Loucy (cell line): ENCODE results near the gene CYP17A1.
A peak's percentile ranks its signal among the peaks of the same experiment; 100 is the strongest.

Source experiments
- H2AFZ ChIP-seq: fragments of 200-600 bp; sonication (generic); 2 replicates; pipeline ENCODE4 v1.6.0; 2016; ENCODE audit warnings: antibody characterized with exemption, mild to moderate bottlenecking, low read length, moderate library complexity
- H3F3A ChIP-seq: fragments of 200-600 bp; 2 replicates; pipeline ENCODE4 v1.6.0; 2016; ENCODE audit warnings: antibody characterized with exemption, low read depth, mild to moderate bottlenecking
- H3K27me3 ChIP-seq: fragments of 200-600 bp; sonication (generic); 2 replicates; pipeline ENCODE4 v1.6.1; 2014; ENCODE audit warnings: low read length, mild to moderate bottlenecking; ENCODE audit not compliant: insufficient read depth, poor library complexity, severe bottlenecking
- H3K36me3 ChIP-seq: fragments of 200-600 bp; sonication (generic); 2 replicates; pipeline ENCODE4 v1.6.1; 2016; ENCODE audit warnings: low read length; ENCODE audit not compliant: insufficient read depth
- H3K4me1 ChIP-seq: fragments of 200-600 bp; sonication (generic); 2 replicates; pipeline ENCODE4 v1.5.1; 2014; ENCODE audit warnings: low read length, mild to moderate bottlenecking; ENCODE audit not compliant: insufficient read depth, poor library complexity, severe bottlenecking
- H3K4me2 ChIP-seq: fragments of 200-600 bp; sonication (generic); 2 replicates; pipeline ENCODE4 v1.6.0; 2014; ENCODE audit warnings: antibody characterized with exemption, low read length, low read depth, mild to moderate bottlenecking; ENCODE audit not compliant: poor library complexity, severe bottlenecking
- H3K4me3 ChIP-seq: fragments of 200-600 bp; sonication (generic); 2 replicates; pipeline ENCODE4 v1.5.1; 2014; ENCODE audit warnings: low read length, mild to moderate bottlenecking, mixed read lengths; ENCODE audit not compliant: poor library complexity, severe bottlenecking
- H3K79me2 ChIP-seq: fragments of 200-600 bp; sonication (generic); 2 replicates; pipeline ENCODE4 v1.6.1; 2014; ENCODE audit warnings: low read length; ENCODE audit not compliant: insufficient read depth
- H3K9ac ChIP-seq: fragments of 200-600 bp; sonication (generic); 2 replicates; pipeline ENCODE4 v1.6.0; 2014; ENCODE audit warnings: mild to moderate bottlenecking, low read depth, low read length, moderate library complexity; ENCODE audit not compliant: poor library complexity, severe bottlenecking
- H3K9me2 ChIP-seq: fragments of 200-600 bp; sonication (generic); replicated peaks from 2 replicates; pipeline ENCODE4 v1.6.1; 2016; ENCODE audit warnings: low read depth, low read length, mixed read lengths
- H3K9me3 ChIP-seq: fragments of 200-600 bp; sonication (generic); 2 replicates; pipeline ENCODE4 v1.6.1; 2014; ENCODE audit warnings: mild to moderate bottlenecking, antibody characterized with exemption, low read length, low read depth; ENCODE audit not compliant: insufficient read depth
- H4K20me1 ChIP-seq: fragments of 200-600 bp; sonication (generic); 2 replicates; pipeline ENCODE4 v1.6.0; 2014; ENCODE audit warnings: antibody characterized with exemption, low read length, mild to moderate bottlenecking; ENCODE audit not compliant: insufficient read depth, poor library complexity, severe bottlenecking
- CTCF ChIP-seq: fragments of 200-600 bp; sonication (generic); conservative IDR thresholded peaks from 2 replicates; pipeline ENCODE4 v1.5.1; 2014; ENCODE audit warnings: mild to moderate bottlenecking, antibody characterized with exemption, low read length
- EZH2phosphoT487 ChIP-seq: fragments of 200-600 bp; IDR thresholded peaks from 2 replicates; pipeline ENCODE4 v1.6.1; 2018; ENCODE audit warnings: antibody characterized with exemption, mild to moderate bottlenecking, moderate library complexity, borderline replicate concordance

Gene CYP17A1

DNA sequence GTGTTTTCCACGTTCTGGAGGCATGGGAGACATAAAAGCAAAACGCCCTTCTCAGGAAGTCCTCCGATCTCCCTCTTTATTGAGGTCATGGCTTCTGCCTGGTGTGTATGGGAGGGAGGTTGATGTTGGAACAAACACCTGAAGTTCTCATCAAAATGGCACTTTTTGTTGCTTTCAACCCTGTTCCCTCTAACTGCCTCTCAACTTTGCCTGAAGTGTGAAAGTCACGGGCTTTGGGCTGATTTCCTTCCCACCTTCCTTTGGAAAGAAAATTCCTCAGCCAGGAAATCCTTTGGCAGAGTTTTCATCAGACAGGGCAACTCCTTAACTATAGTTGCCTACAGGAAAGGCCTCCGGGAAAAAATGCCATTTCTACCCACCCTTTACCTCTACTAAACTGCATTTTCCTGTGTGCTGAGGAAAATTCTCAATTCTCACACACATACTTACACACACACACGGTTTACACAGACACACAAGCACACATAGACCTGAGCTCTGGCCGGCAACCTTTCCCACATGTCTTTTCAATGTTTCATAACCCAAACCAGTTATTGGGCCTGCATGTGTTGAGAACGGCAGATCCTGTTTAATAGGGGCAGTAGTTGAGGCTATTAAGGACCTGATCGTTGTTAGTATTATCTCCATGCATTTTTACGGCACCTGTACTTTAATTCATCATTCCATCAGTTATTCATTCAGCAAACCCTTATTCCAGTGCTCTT, 36.4 kb downstream of the CYP17A1 start:
- Histone ChIP-seq H3K4me3 (no peak overlapping the region), H3K9me3 (no peaks in the 10 kb centered on the region), H3K36me3 (peaks cover 47% of the 10 kb centered on the region; the same call in 1 of the 2 replicates), H3K27me3 (no peaks in the 10 kb centered on the region), H3K4me1 (peaks cover 4% of the 10 kb centered on the region), H3K9me2 (no peaks in the 10 kb centered on the region), H3K9ac (no peak overlapping the region), H3K79me2 (0 out of 2 replicates have a peak, but pooled peaks cover 5% of the 10 kb centered on the region), H2AFZ (no peak overlapping the region), H3F3A (no peaks in the 10 kb centered on the region), H3K4me2 (no peak overlapping the region), H4K20me1 (no peaks in the 10 kb centered on the region)
- TF ChIP-seq EZH2phosphoT487 = no peak
- no peak for TF ChIP-seq CTCF

- Histone ChIP-seq H3K27me3 (no peaks in the 10 kb centered on the region), H3F3A (no peaks in the 10 kb centered on the region), H3K36me3 (peaks cover 47% of the 10 kb centered on the region; the same call in 1 of the 2 replicates), H3K4me1 (peaks cover 4% of the 10 kb centered on the region), H2AFZ (no peak overlapping the region), H3K9me2 (no peaks in the 10 kb centered on the region), H4K20me1 (no peaks in the 10 kb centered on the region), H3K9me3 (no peaks in the 10 kb centered on the region), H3K4me3 (no peak overlapping the region), H3K9ac (no peak overlapping the region), H3K4me2 (no peak overlapping the region), H3K79me2 (peaks cover 9% of the 10 kb centered on the region; the same call in 1 of the 2 replicates)
- TF ChIP-seq CTCF (no peak), EZH2phosphoT487 (no peak)
Observed at GRCh38 chr10:102799691-102800471, 37.3 kb downstream of the CYP17A1 start.

DNA sequence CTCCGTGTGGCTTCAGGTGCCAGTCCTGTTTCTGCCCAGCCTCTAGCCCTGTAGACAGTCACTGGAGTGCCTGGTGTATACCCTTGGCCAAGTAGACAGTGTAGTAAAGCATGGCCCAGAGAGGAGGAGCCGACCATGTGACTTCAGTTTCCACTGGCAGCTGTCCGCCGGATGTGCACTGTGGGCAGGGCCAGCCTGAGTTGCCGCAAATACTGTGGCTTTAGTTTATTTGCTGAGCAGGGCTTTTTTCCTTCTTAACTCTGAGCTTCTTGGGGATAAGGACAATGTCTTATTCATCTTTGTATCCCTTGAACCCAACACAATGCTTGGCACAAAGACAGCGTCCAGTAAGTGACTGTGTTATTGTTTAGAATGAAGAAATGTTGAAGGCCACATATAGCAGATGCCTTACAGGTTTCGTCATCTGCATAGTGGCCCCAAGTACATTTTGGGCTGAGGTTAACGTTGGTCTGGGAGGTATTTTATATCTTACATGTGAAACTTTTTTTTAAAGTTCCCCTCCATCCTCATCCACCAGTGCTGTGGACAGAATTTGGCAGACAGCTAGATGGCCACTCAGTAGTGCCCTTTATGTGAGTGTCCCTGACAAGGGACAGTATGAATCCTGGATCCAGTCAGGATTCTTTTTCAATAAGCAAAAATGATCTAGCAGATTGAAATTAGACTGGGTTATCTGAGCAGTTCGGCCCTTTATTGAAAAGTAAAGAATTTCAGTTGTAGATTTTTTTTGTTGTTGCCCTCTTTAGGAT, 40.6 kb downstream of the CYP17A1 start:
- no peak overlapping the region for H2AFZ ChIP-seq
- TF ChIP-seq CTCF (no peak), EZH2phosphoT487 (no peak)
- H3K4me2 ChIP-seq = peak overlapping the region; percentile 44

More for the DNA sequence above, 40.6 kb downstream of the CYP17A1 start:
- no peaks in the 10 kb centered on the region for H3K4me1 ChIP-seq
- H3K9ac ChIP-seq = no peak overlapping the region
- no peaks in the 10 kb centered on the region for H3K27me3 ChIP-seq
- peaks cover 37% of the 10 kb centered on the region; the same call in 1 of the 2 replicates for H3K36me3 ChIP-seq
- H3K79me2 ChIP-seq = peaks cover 9% of the 10 kb centered on the region; the same call in 1 of the 2 replicates
- no peaks in the 10 kb centered on the region for H3K9me2 ChIP-seq
- H3K9me3 ChIP-seq = no peaks in the 10 kb centered on the region
- H3F3A ChIP-seq = no peaks in the 10 kb centered on the region
- H3K4me3 ChIP-seq = peak overlapping the region; percentile 5
- no peaks in the 10 kb centered on the region for H4K20me1 ChIP-seq
